SW 1271 (cell line): ENCODE results near the gene TBL2.
"Not testable (repeated sequence)": the region's sequence is repeated elsewhere in the genome, so short reads cannot be mapped to it uniquely, and the experiment has no call there.

ENCODE experiments used
- DNase-seq, 2 experiments: peaks; one replicate each; lab custom pipeline; 2025; lab: John Stamatoyannopoulos, UW

TBL2 gene

DNA sequence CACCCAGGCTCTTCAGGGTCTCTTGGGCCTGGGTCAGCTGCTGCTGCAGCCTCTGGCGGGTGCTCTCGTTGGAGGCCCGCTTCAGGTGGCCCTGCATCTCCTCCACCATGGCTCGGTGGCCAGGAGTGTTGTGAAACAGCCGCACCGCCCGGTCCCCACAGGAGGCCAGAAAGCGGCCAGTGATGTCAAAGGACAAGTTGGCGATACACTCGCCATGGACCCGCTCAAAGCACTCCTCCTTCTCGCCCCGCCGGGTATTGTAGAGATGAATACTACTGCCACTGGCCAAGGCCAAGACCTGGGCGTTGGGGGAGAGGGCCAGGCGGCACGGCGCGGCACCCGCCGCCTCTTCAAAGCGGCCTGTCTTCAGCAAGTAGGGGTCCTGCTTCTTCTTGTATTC lies 7.9 kb downstream of the TBL2 start:
- no peak for DNase-seq

DNA sequence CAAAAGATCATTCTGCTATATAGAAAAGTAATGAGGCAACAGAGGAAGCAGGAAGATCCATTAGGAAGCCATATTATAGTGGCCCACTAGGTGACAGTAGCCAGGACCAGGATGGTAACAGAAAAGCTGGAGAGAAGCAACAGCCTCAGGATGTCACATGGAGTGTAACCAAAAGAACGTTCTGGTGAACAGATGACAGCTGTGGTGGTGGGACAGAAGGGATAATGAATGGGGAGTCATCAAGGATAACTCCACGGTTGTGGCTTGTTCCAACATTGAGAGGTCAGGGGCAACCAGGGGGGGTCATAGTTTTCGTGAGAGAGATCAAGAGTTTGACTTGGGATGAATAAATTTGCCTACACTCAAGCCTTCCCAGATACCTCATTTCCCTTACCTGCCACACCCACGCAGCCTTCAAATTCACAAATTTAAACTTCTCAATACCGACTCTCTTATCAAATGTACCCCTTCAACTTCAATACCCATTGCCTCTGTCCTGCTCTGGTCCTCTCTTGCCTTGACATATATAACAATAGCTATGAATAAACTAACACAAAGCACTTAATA lies 9.3 kb downstream of the TBL2 start:
- no peak for DNase-seq

DNA sequence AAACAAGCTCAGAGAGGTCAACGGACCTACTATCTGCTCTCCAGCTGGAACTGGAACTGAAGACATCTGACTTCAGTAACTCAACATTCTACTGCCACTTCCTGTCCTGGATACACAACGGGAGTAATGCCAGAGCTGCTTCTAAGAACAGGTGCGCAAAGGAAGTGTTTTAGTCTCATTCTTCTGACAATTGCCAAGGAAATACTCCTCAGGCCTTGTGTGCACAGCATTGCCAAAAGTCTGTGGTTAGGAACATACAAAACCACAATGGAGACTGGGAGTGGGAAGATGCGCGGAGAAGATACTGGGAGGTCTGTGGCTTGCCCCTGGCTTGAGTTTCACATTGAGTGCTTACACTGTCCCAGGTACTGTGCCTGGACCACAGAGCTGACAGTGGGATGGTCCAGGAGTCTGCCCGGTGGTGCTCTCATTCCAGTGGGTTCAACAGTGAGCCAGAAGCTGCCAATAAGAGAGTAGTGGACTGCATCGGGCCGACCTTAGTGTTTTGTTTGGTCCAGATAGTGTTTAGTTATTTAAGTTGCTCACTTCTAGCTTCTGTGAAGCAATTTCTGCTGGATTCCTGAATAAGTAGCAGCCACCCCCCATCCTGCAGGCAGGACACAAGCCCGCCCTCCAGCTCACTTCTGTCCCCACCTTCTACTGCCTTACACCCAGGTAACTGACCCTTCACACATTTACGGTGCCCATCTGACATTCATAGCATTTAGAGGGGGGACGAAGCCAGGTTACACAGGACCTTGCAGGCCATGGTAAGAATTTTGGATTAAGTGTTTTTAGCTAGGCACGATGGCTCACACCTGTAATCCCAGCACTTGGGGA lies 10.3 kb downstream of the TBL2 start:
- DNase-seq, result no peak

DNA sequence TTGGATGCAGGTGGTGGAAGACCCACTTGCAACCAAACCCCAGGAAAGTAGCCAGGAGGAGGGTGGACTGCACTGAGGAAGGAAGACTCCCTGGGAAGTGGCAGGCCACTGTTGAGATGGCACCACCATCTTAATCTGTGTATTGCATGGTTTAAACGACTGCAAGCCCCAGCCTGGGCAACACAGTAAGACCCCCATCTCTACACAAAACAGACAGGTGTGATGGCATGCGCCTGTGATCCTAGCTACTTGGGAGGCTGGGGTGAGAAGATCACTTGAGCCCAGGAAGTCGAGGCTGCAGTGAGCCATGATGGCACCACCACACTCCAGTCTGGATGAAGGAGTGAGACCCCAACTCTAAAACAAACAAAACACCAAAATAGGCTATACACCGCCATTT lies 11.2 kb downstream of the TBL2 start:
- no peak for DNase-seq

DNA sequence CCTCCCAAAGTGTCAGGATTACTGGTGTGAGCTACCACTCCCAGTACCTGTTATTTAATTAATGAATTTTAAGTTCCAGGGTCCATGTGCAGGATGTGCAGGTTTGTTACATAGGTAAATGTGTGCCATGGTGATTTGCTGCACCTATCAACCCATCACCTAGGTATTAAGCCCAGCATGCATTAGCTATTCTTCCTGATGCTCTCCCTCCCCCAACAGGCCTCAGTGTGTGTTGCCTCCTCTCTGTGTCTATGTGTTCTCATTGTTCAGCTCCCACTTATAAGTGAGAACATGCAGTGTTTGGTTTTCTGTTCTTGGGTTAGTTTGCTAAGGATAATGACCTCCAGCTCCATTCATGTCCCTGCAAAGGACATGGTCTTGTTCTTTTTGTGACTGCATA lies 11.9 kb downstream of the TBL2 start:
- not testable (repeated sequence) for DNase-seq

DNA sequence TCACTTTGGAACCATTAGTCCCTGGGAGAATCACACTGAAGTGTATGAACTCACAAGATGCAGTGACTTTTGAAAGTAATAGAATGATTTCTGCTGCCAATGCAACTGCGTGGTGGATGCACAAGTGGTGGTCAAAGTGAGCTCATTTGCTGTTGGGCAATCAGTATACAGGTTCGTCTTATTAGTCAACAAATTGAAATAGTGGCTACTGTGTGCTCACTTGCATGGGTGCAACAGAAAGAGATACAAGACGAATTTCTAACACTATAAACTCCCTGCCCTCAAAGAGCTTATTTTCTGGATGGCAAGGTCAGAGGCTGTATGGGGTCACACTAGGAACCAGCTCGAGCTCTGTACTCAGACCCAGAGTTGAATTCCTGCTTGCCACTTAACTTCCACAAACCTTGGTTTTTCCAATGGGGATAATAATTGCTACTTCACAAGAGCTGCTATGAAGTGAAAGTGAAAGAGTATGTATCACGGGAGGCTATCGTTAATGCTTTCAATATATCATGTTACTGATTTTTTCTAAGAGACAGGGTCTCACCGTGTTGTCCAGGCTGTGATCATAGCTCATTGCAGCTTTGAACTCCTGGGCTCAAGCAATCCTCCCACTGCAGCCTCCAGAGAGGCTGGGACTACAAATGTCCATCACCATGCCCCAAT lies 12.6 kb downstream of the TBL2 start:
- DNase-seq, result no peak

DNA sequence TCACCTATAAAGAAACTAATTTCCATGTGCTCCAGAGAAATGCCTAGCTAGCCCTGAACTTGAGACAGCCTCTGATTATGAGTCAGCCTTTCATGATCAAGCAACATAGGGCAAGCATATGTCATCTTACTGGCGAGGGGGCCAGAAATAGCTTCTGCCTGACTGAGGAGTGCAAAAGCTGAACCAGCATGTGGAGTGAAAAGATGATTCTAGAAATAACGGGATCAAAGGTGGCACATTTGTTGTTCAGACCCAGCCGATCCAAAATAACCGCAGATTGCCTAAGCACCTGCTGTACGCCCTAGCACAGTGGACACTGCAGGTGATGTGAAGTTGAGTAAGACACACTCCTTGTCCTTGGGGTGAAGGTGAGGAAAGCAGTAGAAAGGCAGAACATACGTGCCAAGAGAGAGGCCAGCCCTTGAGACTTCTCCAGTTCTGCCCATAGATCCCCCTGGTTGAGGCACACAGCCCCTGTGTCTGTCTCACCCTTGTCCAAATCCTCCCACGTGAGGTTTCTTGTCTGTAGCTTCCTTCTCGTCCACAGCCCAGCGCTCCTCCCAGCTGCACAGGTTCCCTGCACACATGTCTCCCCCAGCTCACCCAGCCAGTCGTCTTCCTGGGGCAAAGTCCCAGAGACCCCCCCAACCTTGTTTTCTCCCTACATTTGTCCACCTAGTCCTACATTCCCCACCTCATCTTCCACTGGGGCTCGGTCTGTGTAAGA lies 18.1 kb downstream of the TBL2 start:
- DNase-seq, result peak in 1 of 2 experiments; percentile 5

DNA sequence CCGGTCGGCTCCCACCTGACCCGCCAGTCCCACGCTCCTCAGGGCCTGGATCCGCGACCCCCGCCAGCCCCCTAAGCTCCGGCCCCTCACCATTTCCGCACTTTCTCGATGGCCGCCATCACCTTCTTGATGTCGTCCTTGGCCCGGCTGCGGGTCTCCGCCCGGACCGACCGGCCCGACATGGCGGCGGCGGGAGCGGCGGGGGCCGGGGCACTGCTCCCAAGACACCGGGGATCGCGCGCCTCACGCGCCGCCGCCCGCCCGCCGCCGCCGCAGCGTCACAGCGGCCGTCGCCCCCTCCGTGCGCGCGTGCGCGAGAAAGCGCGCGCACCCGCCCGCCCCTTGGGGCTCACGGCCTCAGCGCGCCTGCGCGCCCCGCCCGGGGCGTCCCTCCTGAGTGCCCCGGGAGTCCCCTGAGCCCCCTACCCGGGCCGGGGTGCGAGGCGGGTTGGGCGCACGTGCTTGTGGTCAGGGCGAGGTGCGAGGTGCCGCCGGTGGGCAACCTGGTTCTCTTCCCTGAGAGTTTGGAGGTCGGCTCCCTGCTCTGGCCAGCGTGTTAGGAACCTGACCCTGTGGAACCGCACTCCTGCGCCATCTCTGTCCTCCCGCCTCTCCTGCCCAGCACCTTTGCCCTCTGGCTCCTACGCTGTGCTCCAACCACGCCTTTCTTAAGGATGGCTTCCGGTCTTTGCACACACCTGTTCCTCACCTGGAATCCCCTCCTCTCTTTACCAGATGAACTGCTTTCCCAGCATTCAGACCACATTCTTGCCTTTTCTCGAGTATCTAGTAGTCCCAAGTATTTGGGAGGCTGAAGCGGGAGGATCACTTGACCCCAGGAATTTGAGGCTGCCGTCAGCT lies 20.8 kb downstream of the TBL2 start, which contains the start of gene BCL7B:
Gene BCL7B, minus strand, starts transcription at position 294 of the 861 bp plus-strand sequence. Its CDS starts 112 bp downstream, at position 182.
- peak; percentile 35 to 74 for DNase-seq

DNA sequence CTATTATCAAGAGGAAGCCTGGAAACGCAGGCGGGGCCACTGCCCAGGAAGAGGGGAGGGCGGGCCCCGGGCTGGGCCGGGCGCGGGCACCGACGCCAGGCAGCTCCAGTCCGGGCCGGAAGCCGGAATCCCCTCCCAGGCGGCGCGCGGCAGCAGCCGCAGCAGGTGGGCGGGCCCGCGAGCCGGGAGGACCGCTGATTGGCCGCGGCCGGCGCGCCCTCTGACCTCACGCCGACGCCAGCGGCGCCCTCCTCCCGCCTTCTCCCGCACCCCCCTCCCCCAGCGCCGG lies 21.3 kb downstream of the TBL2 start:
- peak; percentile 66 to 91 for DNase-seq

DNA sequence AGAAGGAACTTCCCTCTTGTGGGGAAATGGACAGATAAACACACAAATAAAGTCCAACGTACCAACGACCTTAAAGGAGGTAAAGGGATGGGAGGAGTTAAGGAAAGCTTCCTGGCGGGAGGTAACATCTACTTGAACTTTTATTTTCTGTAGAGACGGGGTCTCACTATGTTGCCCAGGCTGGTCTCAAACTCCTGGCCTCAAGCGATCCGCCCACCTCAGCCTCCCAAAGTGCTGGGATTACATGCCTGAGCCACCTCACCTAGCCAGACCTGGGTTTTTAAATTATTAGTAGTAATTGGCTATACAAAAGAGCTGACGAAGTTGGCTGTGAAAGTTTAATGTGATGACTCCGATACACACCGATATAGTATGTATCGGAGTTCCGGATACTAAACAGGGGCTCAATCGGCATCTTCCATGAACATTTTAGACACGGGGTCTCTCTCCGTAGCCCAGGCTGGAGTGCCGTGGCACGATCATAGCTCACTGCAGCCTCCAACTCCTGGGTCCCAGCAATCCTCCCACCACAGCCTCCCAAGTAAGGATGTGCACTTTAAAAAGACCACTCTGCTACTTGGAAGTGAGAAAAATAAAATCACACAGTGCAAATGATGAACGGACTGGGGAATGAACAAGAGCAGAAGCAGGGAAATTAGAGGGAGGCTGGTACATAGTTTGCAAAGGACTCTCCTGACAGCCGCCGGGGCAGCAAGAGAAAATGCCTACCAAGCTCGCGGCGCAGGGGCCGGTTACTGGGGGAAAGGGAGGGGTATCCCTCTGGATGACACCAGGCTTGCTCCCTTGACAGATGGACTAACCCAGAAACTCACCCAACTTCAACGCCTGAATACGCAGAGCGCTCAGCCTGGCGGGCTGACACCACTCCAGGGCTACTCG lies 21.9 kb downstream of the TBL2 start:
- no peak for DNase-seq

DNA sequence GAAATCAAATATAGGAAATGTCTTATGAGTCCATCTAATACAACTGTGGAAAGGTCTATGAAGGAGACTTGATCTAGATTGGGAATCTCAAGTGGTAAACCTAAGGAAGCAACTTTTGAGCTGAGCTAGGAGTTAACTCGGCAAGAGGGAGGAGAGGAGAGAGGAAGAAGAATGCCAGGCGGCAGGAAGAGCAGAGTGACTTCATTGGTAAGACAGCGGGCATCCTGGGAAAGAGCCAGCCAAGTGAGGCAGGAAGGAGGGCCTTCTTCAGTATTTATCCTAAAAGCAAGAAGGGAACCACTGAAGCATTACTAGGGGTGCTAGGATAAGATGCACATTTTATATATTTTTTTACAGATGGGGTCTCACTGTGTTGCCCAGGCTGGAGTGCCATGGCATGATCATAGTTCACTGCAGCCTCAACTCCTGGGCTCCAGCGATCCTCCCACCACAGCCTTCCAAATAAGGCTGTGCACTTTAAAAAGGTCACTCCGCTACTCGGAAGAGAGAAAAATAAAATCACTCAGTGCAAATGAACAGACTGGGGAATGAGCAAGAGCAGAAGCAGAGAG lies 22.9 kb downstream of the TBL2 start:
- no peak for DNase-seq

DNA sequence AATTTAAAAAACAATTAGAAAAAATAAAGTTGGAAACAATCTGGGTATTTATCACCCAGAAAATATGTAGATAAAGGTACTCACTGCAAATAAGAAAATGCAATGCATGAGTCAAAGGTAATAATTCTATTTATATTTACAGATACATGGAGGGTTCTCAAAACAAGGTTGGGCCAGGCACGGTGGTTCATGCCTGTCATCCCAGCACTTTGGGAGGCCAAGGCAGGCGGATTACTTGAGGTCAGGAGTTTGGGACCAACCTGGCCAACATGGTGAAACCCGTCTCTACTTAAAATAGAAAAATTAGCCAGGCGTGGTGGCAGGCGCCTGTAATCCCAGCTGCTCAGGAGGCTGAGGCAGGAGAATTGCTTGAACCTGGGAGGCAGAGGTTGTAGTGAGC lies 28.3 kb downstream of the TBL2 start:
- not testable (repeated sequence) for DNase-seq

DNA sequence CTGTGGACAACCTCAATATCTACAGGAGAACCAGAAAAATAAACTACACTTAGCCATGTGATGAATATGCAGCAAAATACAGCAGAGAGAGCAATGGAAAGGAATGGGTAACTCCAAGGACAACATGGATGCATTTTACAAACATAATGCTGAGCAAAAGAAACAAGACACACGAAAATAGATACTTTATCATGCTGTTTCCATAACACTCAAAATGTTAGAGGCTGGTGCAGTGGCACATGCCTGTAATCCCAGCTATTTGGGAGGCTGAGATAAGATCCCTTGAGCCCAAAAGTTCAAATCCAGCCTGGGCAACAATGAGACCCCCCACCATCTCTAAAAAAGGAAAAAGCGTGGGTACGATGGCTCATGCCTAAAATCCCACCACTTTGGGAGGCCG lies 29.2 kb downstream of the TBL2 start:
- DNase-seq, result no peak

DNA sequence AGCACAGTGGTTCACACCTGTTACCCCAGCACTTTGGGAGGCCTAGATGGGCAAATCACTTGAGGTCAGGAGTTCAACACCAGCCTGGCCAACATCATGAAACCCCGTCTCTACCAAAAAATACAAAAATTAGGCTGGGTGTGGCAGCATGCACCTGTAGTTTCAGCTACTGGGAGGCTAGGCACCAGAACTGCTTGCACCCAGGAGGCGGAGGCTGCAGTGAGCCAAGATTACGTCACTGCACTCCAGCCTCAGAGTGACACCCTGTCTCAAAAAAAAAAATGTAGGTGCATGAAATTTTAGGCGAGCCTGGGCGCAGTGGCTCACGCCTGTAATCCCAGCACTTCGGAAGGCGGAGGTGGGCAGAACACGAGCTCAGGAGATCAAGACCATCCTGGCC lies 30.5 kb downstream of the TBL2 start:
- DNase-seq, result no peak

DNA sequence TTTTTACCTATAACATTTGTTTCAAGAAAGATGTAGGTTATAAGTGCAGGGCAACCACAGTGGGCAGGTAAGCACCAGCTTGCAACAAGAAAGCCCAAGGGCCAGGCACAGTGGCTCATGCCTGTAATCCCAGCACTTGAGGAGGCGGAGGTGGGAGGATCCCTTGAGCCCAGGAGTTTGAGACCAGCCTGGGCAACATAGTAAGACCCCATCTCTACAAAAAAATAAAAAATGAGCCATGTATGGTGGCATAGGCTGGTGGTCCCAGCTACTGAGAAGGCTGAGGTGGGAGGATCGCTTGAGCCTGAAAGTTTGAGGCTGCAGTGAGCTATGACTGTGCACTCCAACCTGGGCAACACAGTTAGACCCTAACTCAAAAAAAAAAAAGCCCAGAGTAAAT lies 33.7 kb downstream of the TBL2 start:
- no peak for DNase-seq

DNA sequence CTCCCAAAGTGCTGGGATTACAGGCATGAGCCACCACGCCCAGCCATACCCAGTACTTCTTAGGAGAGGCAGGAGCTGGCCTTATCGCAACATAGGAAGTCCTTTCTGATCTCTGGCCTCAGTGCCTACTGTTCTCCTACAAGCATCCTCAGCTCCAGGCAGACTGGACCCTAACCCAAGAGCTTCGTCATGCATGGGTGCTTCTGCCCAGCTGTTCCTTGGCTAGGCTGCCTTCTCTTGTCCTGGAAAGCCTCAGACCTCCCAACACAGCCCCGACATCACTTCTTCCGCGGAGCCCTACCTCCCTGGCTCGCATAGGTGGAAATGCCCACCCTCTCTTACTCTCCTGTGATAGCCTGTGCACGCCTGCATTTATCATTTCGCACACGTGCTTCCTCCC lies 36.7 kb downstream of the TBL2 start:
- no peak for DNase-seq

DNA sequence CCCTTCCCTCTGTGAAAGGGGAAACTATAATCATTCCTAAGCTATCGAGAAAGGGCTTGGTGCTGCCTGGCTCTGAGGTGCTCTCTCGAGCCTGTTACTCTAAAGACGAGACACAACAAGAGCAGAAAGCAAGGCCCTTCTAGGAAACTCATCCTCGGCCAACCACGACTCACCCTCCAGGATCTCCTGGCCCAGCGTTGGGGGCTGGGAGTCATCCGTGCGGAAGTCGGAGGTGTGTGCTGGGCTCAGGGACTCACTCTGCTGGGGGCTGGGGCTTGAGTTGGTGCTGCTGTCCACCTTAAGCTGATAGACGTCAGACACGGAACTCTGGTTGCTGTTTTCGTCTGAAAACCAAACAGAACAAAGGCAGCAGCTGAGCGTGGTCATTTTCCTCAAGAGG lies 38.7 kb downstream of the TBL2 start:
- no peak for DNase-seq

DNA sequence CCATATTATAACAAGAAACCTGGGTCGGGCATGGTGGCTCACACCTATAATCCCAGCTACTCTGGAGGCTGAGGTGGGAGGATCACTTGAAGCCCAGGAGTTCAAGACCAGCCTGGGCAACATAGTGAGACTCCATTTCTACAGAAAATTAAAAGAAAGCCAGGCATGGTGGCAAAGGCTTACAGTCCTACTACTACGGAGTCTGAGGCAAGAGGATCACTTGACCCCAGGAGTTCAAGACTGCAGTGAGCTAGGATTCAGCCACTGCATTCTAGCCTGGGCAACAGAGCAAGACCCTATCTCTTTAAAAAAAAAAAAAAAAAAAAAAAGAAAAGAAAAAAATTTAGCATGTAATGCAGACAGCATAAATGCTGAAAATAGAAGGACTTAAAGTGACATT lies 39.9 kb downstream of the TBL2 start:
- DNase-seq, result not testable (repeated sequence)

DNA sequence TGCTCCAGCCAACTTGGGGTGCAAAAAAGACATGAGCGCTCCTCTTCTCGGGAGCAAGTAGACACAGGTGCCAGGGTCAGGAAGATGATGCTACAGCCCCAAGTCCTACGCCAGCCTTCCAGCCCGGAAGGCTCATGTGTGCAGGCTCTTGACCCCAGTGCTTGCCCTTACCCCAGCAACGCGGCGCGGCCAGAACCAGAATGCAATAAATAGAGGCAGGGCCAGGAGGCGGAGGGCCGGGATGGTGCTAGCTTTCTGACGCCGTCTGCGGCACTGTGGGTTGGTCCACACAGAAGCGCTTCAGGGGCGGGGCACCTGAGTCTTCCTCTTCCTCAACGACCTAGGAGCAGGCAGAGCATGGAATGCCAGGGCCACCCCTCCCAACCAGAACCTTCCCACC lies 41.3 kb downstream of the TBL2 start:
- DNase-seq, result no peak

DNA sequence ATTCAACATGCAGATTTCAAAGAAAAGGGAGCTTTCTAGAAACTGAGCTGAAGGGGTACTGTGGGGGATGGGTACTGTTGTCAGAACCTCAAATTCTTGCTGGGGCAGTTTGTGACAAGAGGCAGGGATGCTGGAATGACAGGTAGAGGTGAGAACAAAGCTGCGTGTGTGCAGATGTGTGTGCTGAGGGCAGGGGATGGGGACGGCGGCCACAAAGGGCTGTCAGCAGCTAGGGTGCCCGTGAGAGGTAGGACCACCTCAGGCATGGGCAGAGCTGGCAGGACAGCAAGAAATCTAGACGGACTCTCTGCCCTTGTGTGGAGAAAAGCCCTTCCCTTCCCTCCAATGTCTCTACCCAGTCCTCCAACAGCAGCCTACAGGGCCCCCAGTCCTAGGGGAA lies 41.9 kb downstream of the TBL2 start:
- no peak for DNase-seq
